Osteoblast (primary cell): ENCODE measurements around the gene LCTL. TPM values are rescaled to one million over a fixed set of nuclear protein-coding genes. Genes with fewer than 3 reads are reported as not detected.

ENCODE experiments used
- DNase-seq: peaks from one replicate; pipeline ENCODE4 v3.0.0; 2011; ENCODE audit warnings: low spot score, mixed read lengths; ENCODE audit not compliant: insufficient read length; ENCODE audit errors: missing footprints
- H2AFZ ChIP-seq: 2 replicates; pipeline ENCODE4 v1.6.0; 2011; ENCODE audit warnings: mild to moderate bottlenecking, low read length
- H3K27ac ChIP-seq: 2 replicates; pipeline ENCODE4 v1.5.1; 2011; ENCODE audit warnings: mild to moderate bottlenecking, low read depth, low read length, moderate library complexity
- H3K27me3 ChIP-seq: 2 replicates; pipeline ENCODE4 v1.6.0; 2012; ENCODE audit warnings: mild to moderate bottlenecking, control low read depth, inconsistent platforms, low read length, moderate library complexity; ENCODE audit not compliant: insufficient read depth
- H3K36me3 ChIP-seq: 2 replicates; pipeline ENCODE4 v1.5.1; 2011; ENCODE audit warnings: mild to moderate bottlenecking, low read length, control low read depth, moderate library complexity; ENCODE audit not compliant: insufficient read depth
- H3K4me1 ChIP-seq: 2 replicates; pipeline ENCODE4 v1.5.1; 2011; ENCODE audit warnings: mild to moderate bottlenecking, low read length, control low read depth, moderate library complexity; ENCODE audit not compliant: insufficient read depth
- H3K4me2 ChIP-seq: 2 replicates; pipeline ENCODE4 v1.6.0; 2011; ENCODE audit warnings: mild to moderate bottlenecking, low read length; ENCODE audit not compliant: insufficient read depth
- H3K4me3 ChIP-seq: fragments of 200-600 bp; sonication (generic); 3 replicates; pipeline ENCODE4 v1.5.1; 2012; ENCODE audit warnings: mild to moderate bottlenecking, low read length, inconsistent platforms; ENCODE audit not compliant: insufficient read depth
- H3K79me2 ChIP-seq: 2 replicates; pipeline ENCODE4 v1.6.0; 2012; ENCODE audit warnings: mild to moderate bottlenecking, low read length, control low read depth, inconsistent platforms; ENCODE audit not compliant: insufficient read depth
- H3K9me3 ChIP-seq: 2 replicates; pipeline ENCODE4 v1.5.1; 2011; ENCODE audit warnings: low read depth, low read length, control low read depth
- H4K20me1 ChIP-seq: 2 replicates; pipeline ENCODE4 v1.6.0; 2012; ENCODE audit warnings: mild to moderate bottlenecking, low read length, control low read depth; ENCODE audit not compliant: insufficient read depth
- total RNA-seq: library from RNA; depleted of rRNA; stranded (reverse); fragments of >200 nt; gene quantifications from 2 replicates; pipeline ENCODE4 v1.2.3, GENCODE V29; 2012
- TF ChIP-seq, protein P1 (sequence below): IDR thresholded peaks from 2 replicates; pipeline ENCODE4 v1.5.1; 2011; ENCODE audit warnings: mild to moderate bottlenecking, low read depth, low read length, moderate library complexity; ENCODE audit errors: extremely low read depth

LCTL gene
- total RNA-seq, 1 donor, result 1.4 TPM

- Histone ChIP-seq H4K20me1 (no peaks in the 10 kb centered on the region), H3K27ac (peak overlapping the region; percentile 61), H3K9me3 (no peaks in the 10 kb centered on the region), H3K4me3 (no peak overlapping the region), H3K4me2 (peak overlapping the region; percentile 22), H3K4me1 (peaks cover 31% of the 10 kb centered on the region), H2AFZ (no peak overlapping the region), H3K79me2 (no peaks in the 10 kb centered on the region), H3K36me3 (no peaks in the 10 kb centered on the region), H3K27me3 (no peaks in the 10 kb centered on the region)
- DNase-seq, result peak; percentile 81
- TF ChIP-seq, protein P1, sequence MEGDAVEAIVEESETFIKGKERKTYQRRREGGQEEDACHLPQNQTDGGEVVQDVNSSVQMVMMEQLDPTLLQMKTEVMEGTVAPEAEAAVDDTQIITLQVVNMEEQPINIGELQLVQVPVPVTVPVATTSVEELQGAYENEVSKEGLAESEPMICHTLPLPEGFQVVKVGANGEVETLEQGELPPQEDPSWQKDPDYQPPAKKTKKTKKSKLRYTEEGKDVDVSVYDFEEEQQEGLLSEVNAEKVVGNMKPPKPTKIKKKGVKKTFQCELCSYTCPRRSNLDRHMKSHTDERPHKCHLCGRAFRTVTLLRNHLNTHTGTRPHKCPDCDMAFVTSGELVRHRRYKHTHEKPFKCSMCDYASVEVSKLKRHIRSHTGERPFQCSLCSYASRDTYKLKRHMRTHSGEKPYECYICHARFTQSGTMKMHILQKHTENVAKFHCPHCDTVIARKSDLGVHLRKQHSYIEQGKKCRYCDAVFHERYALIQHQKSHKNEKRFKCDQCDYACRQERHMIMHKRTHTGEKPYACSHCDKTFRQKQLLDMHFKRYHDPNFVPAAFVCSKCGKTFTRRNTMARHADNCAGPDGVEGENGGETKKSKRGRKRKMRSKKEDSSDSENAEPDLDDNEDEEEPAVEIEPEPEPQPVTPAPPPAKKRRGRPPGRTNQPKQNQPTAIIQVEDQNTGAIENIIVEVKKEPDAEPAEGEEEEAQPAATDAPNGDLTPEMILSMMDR, result no peak
Observed at GRCh38 chr15:66573719-66574595, 8.2 kb upstream of the LCTL start.

DNA sequence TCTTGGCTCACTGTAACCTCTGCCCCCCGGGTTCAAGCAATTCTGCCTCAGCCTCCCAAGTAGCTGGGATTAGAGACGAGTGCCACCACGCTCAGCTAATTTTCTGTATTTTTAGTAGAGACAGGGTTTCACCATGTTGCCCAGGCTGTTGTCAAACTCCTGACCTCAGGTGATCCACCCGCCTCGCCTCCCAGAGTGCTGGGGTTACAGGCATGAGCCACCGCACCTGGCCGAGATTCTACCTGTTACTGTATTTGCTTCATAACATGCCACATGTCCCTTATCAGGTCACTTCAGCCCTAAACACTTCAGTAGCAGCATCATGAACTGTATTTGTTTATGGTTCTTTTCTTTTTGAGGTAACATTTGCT, 7.5 kb upstream of the LCTL start:
- no peaks in the 10 kb centered on the region for H3K27me3 ChIP-seq
- H3K4me2 ChIP-seq, result peak overlapping the region; percentile 22
- H3K36me3 ChIP-seq, result no peaks in the 10 kb centered on the region
- no peaks in the 10 kb centered on the region for H4K20me1 ChIP-seq
- no peak overlapping the region for H3K4me3 ChIP-seq
- H2AFZ ChIP-seq, result no peak overlapping the region
- no peak for DNase-seq
- H3K27ac ChIP-seq, result peak overlapping the region; percentile 61
- TF ChIP-seq, protein P1, result no peak
- H3K9me3 ChIP-seq, result no peaks in the 10 kb centered on the region
- H3K79me2 ChIP-seq, result no peaks in the 10 kb centered on the region
- peaks cover 26% of the 10 kb centered on the region for H3K4me1 ChIP-seq

DNA sequence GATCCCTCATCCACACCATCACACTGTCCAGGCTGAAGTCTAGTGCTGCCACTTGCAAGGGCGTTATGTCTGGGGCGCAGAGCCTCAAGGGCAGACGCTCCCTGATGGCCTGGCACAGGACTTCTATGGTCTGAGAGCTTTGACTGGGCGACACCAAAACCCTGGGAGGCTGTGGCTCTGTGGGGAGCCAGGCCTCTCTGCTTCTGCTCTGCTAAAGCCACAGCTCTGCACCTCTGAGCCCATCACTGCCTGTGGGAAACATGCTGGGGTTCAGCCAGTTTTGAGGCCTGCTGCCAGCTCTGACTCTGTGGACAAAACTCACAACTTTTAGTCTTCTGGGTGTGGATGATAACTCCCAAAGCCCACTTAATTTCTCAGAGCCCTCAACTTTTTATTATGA, 6.3 kb upstream of the LCTL start:
- Histone ChIP-seq H3K27me3 (no peaks in the 10 kb centered on the region), H2AFZ (peak overlapping the region; percentile 28), H3K79me2 (no peaks in the 10 kb centered on the region), H4K20me1 (no peaks in the 10 kb centered on the region), H3K9me3 (no peaks in the 10 kb centered on the region), H3K27ac (no peak overlapping the region), H3K4me1 (peaks cover 21% of the 10 kb centered on the region), H3K36me3 (no peaks in the 10 kb centered on the region), H3K4me2 (no peak overlapping the region), H3K4me3 (no peak overlapping the region)
- TF ChIP-seq, protein P1, result no peak
- DNase-seq, result no peak

- Histone ChIP-seq H4K20me1 (no peaks in the 10 kb centered on the region), H3K79me2 (no peaks in the 10 kb centered on the region), H3K4me1 (peaks cover 30% of the 10 kb centered on the region), H3K4me2 (no peak overlapping the region), H3K9me3 (no peaks in the 10 kb centered on the region), H3K27ac (no peak overlapping the region), H3K4me3 (no peak overlapping the region), H2AFZ (no peak overlapping the region), H3K36me3 (no peaks in the 10 kb centered on the region), H3K27me3 (no peaks in the 10 kb centered on the region)
- TF ChIP-seq, protein P1, result no peak
- no peak for DNase-seq
Observed at GRCh38 chr15:66570842-66571478, 5.2 kb upstream of the LCTL start.
